GM19240 (cell line): ENCODE data around the gene FBXO44.

ENCODE experiments used
- DNase-seq: peaks from one replicate; pipeline ENCODE4 v3.0.0; 2011; ENCODE audit warnings: low spot score; ENCODE audit not compliant: insufficient read length

FBXO44 gene

GRCh38 chr1:11690397-11691301 lies 36.0 kb downstream of the FBXO44 start:
- DNase-seq: no peak

GRCh38 chr1:11691302-11691914 lies 36.7 kb downstream of the FBXO44 start, which contains the start of gene DRAXIN:
TSS of gene DRAXIN (plus strand) at chr1:11691710. CDS start at chr1:11706259, 14,549 bp downstream.
- no peak for DNase-seq

- DNase-seq: no peak
These were observed 37.4 kb downstream of the FBXO44 start for GRCh38 chr1:11691928-11692711.

GRCh38 chr1:11693024-11693590 lies 38.4 kb downstream of the FBXO44 start:
- DNase-seq: no peak

GRCh38 chr1:11693917-11694316 lies 39.2 kb downstream of the FBXO44 start:
- DNase-seq: no peak

GRCh38 chr1:11695861-11696260 lies 41.2 kb downstream of the FBXO44 start:
- no peak for DNase-seq

GRCh38 chr1:11697188-11697892 lies 42.7 kb downstream of the FBXO44 start:
- DNase-seq: no peak

DNA sequence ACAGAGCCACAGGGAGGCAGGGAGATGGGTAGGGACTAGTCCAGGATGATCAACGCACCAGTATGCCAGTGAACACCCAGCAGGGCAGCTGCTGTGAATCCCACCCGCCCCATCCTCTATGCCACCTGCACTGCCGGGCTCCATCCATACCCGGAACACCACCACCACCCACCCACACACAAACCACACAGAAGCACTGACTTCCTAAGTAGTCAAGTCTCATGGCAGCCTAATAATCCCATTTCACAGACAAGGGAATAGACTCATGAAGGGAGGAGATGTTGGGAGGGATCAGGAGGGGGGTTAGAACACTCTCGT lies 43.2 kb downstream of the FBXO44 start:
- DNase-seq: no peak

DNA sequence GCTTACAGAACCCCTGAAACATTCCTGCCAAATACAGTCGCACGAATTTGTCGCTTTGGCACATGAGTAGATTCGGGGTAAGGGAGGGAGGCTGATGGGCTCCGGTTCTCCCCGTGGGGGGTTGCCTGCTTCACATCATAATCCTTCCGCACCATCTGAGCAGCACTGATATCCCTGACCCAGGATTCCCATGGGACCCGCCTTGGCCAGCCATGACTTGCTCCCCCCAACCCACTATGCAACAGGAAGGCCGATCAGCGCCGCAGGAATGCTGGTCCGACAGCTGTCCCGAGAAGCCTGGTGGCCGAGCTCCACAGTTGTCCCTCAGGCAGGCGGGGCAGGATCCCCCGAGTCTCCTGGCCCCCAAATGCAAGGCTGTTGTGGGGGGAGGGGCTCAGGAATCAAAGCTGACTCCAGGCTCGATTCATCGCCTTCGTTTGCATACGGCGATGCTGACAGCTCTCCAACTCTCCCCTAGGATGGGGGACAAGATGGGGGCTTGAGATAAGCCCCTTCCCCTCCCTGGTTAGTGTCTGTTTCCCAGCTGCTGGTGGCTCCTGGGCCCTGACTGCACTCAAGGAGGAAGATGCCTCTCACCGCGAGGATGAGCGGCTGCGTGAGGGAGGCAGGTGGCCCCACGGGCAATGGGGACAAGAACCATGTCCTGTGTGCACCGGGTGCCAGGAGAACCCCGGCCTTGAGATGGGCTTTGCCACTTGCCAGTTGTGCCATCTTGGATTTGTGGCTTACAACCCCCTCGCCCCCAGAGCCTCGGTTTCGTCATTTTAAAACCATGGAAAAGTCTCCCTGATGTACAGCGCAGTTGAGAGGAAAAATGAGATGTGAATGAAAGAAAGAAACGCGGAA lies 46.2 kb downstream of the FBXO44 start:
- no peak for DNase-seq

DNA sequence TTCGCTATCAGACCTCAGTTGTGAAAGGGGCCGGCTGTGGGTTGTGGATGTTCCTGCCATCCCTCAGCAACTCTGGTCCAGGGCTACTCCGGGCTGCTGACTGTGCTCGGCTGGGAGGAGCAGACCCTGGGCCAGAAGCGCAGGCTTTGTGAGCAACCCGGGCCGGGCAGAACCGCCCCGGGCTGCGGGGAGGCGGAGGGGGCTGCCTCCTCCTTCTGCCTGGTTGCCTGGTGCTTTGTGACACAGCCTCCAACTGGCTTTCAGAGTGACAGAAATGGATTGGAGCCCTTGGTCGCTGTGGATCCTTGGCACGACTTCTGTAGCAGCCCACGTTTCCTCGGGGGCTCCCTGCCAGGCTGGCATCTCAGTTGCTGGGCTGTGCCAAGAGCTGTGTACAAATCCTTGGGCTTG lies 46.9 kb downstream of the FBXO44 start:
- DNase-seq: no peak

- DNase-seq: no peak
These were observed 47.5 kb downstream of the FBXO44 start for GRCh38 chr1:11701981-11702803.

DNA sequence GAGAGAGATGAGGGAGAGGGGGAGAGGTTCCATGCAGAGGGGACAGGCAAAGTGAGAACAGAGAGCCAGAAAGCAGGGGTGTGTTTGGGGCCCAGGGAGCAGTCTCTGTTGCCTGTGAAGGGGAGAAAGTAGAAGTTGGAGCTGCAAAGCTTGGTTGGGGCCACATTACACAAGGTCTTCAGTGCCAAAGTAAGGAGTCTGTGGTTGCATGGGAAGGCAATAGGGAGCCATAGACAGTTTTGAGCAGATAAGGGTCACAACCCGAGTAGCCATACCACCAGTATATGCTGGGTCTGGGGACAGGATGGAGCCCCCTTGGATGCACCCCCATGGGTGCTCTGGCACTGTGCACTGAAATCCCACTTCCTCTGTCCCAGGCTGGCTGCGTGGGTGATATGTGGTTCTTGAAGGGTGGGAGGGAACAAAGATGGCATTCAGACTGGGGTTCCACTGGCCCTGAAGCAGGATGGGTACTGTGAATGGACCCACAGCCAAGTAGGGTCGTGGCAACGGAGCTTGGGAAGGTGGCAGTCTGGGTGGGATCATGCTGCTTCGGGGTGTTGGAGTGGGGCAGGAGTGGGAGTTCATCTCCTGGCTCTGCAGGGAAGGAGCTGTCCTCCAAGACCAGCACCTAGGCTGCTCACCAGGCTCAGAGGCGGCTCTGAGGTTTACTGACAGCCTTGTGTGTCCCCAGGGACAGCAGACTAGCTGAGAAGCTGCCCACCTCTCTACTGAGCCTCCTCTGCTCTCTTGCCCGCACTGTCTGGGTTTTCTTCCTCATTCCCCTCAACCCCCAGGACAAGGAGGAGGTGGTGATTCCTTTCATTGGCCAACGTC lies 48.9 kb downstream of the FBXO44 start:
- no peak for DNase-seq

DNA sequence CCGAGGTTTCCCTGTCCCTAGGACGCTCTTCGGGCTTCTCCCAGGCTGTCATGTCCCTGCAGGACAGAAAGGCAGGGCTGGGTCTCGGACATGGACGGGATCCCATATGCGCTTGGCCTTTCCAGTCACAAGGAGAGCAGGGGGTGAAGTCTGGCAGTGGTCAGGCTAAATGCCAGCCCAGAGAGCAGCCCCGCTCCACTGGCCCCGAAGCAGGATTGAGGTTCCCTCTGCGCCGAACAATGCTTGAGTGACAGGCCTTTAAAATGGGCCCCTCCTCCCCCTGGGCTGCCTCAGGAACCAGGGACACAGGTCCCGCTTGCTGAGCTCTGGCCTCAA lies 49.5 kb downstream of the FBXO44 start:
- DNase-seq: no peak

DNA sequence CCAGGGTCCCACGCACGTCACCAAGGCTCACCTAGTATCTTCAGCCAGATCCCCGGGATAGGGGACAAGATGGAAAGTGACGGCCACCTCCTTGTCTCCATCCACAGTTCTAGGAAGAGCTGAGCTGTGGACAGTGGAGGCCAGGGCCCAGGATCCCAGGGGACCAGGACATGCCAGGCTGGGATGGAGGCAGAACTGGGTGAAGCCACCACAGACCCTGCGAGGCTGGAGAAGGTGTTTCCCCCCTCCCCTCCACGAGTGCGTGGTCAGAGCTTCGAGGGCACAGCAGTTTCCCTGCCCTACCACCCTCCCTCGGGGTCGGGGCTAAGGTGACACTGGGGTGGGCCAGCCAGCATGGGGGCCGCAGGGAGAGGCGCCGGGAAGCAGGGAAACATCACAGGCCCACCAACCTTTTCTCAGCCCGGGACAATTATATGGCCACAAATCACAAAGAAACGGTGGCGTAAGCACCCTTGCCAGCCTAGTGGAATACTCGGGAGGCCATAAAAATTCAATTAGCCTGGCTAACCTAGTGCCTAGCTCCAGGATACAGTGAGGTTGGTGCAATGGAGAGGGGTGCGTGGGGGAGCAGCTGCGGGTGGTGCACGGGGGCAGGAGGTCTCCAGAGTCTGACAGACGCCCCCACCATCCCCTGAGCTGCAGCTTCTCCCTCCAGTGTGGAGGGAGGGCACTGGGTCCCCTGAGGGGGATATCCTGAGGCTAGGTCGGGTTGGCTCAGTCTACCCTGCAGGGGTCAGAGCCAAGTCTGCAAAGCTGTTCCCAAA lies 50.2 kb downstream of the FBXO44 start:
- no peak for DNase-seq

- no peak for DNase-seq
These were observed 50.9 kb downstream of the FBXO44 start for GRCh38 chr1:11705596-11705995.

GRCh38 chr1:11706292-11706691 lies 51.6 kb downstream of the FBXO44 start:
- no peak for DNase-seq

DNA sequence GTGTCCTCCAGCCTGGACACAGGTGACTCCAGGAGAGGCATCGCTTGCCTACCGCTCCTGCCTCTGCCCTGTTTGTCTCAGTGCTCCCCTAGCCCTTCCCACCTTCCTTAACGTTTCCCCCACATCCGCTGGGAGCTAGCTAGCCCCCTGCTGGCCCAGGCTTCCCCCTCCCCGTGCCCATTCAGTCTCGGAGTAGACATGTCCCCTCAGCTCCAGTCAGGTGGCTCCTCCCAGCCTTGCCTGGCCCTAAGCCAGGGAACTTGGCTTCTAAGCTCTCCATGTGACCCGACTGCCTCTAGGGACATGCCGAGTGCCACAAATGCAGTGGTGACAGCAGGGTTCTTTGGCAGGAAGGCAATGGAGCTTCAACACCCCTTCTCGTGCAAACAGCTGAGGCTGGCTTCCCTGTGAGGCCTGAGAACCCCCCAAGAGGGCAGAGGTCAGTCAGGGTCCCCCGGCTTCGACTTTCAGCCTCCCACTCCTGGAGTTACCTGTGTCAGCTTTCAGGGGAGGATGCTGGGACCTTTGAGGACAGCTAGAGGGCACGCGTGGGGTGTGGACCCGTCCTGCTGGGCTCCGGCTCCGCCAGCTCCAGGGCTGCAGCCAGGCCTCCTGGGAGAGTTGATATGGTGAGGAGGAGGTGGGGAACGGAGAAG lies 53.1 kb downstream of the FBXO44 start:
- DNase-seq: no peak
